ENCODE results near the gene PSMB1.

The PSMB1 gene

GRCh38 chr6:170561555-170561954, 8.4 kb upstream of the PSMB1 start:
- Histone ChIP-seq H3K4me3 (ENCODE audit: low read length) (no peak overlapping the region), H3K9me3 (ENCODE audit: control insufficient read depth, low read depth, low read length) (no peaks in the 10 kb centered on the region), H3K27ac (ENCODE audit: low read length) (no peak overlapping the region), H3K9ac (ENCODE audit: low read length) (no peak overlapping the region), H3K27me3 (ENCODE audit: control insufficient read depth, insufficient read depth, low read length) (no peaks in the 10 kb centered on the region), H3K36me3 (ENCODE audit: control insufficient read depth, low read depth, low read length) (peaks cover 31% of the 10 kb centered on the region), H3K4me1 (ENCODE audit: control insufficient read depth, low read depth, low read length) (no peaks in the 10 kb centered on the region)

GRCh38 chr6:170555305-170555704, 2.2 kb upstream of the PSMB1 start:
- no peak overlapping the region for H3K27ac ChIP-seq (ENCODE audit: low read length)
- no peaks in the 10 kb centered on the region for H3K9me3 ChIP-seq (ENCODE audit: control insufficient read depth, low read depth, low read length)
- H3K4me3 ChIP-seq (ENCODE audit: low read length): peak overlapping the region; percentile 99
- H3K27me3 ChIP-seq (ENCODE audit: control insufficient read depth, insufficient read depth, low read length): no peaks in the 10 kb centered on the region
- H3K36me3 ChIP-seq (ENCODE audit: control insufficient read depth, low read depth, low read length): peaks cover 10% of the 10 kb centered on the region
- H3K4me1 ChIP-seq (ENCODE audit: control insufficient read depth, low read depth, low read length): peaks cover 9% of the 10 kb centered on the region
- peak overlapping the region; percentile 75 for H3K9ac ChIP-seq (ENCODE audit: low read length)

- H3K9ac ChIP-seq (ENCODE audit: low read length): peak overlapping the region; percentile 75
- peaks cover 13% of the 10 kb centered on the region for H3K36me3 ChIP-seq (ENCODE audit: control insufficient read depth, low read depth, low read length)
- H3K4me1 ChIP-seq (ENCODE audit: control insufficient read depth, low read depth, low read length): peaks cover 9% of the 10 kb centered on the region
- H3K27ac ChIP-seq (ENCODE audit: low read length): peak overlapping the region; percentile 2
- H3K9me3 ChIP-seq (ENCODE audit: control insufficient read depth, low read depth, low read length): no peaks in the 10 kb centered on the region
- H3K27me3 ChIP-seq (ENCODE audit: control insufficient read depth, insufficient read depth, low read length): no peaks in the 10 kb centered on the region
- H3K4me3 ChIP-seq (ENCODE audit: low read length): peak overlapping the region; percentile 99
These were observed 1.7 kb upstream of the PSMB1 start for GRCh38 chr6:170554796-170555137.

GRCh38 chr6:170554013-170554795, 1.1 kb upstream of the PSMB1 start, which contains the start of gene TBP:
TBP (plus strand) TSS chr6:170554369; CDS start chr6:170557030, 2,661 bp downstream.
- Histone ChIP-seq H3K9ac (ENCODE audit: low read length) (peak within 1 kb of the TSS; percentile 97), H3K4me3 (ENCODE audit: low read length) (peak within 1 kb of the TSS; percentile 99), H3K9me3 (ENCODE audit: control insufficient read depth, low read depth, low read length) (no peaks in the 10 kb centered on the region), H3K36me3 (ENCODE audit: control insufficient read depth, low read depth, low read length) (peaks cover 19% of the 10 kb centered on the region), H3K27ac (ENCODE audit: low read length) (peak within 1 kb of the TSS; percentile 34), H3K4me1 (ENCODE audit: control insufficient read depth, low read depth, low read length) (peaks cover 9% of the 10 kb centered on the region), H3K27me3 (ENCODE audit: control insufficient read depth, insufficient read depth, low read length) (no peaks in the 10 kb centered on the region)

GRCh38 chr6:170553534-170554012, 466 bp upstream of the PSMB1 start:
- Histone ChIP-seq H3K27me3 (ENCODE audit: control insufficient read depth, insufficient read depth, low read length) (no peaks in the 10 kb centered on the region), H3K36me3 (ENCODE audit: control insufficient read depth, low read depth, low read length) (peaks cover 20% of the 10 kb centered on the region), H3K27ac (ENCODE audit: low read length) (peak overlapping the region; percentile 34), H3K9me3 (ENCODE audit: control insufficient read depth, low read depth, low read length) (no peaks in the 10 kb centered on the region), H3K4me3 (ENCODE audit: low read length) (peak overlapping the region; percentile 99), H3K4me1 (ENCODE audit: control insufficient read depth, low read depth, low read length) (peaks cover 9% of the 10 kb centered on the region), H3K9ac (ENCODE audit: low read length) (peak overlapping the region; percentile 97)

GRCh38 chr6:170545405-170545804, 7.7 kb downstream of the PSMB1 start:
- H3K4me3 ChIP-seq (ENCODE audit: low read length): no peak overlapping the region
- H3K9me3 ChIP-seq (ENCODE audit: control insufficient read depth, low read depth, low read length): no peaks in the 10 kb centered on the region
- H3K27ac ChIP-seq (ENCODE audit: low read length): no peak overlapping the region
- no peaks in the 10 kb centered on the region for H3K4me1 ChIP-seq (ENCODE audit: control insufficient read depth, low read depth, low read length)
- H3K36me3 ChIP-seq (ENCODE audit: control insufficient read depth, low read depth, low read length): peaks cover 88% of the 10 kb centered on the region
- H3K9ac ChIP-seq (ENCODE audit: low read length): no peak overlapping the region
- H3K27me3 ChIP-seq (ENCODE audit: control insufficient read depth, insufficient read depth, low read length): no peaks in the 10 kb centered on the region

GRCh38 chr6:170542031-170542719, 10.9 kb downstream of the PSMB1 start:
- Histone ChIP-seq H3K27ac (ENCODE audit: low read length) (no peak overlapping the region), H3K36me3 (ENCODE audit: control insufficient read depth, low read depth, low read length) (peaks cover 96% of the 10 kb centered on the region)

GRCh38 chr6:170537329-170537728, 15.8 kb downstream of the PSMB1 start:
- no peak overlapping the region for H3K4me3 ChIP-seq (ENCODE audit: low read length)
- no peaks in the 10 kb centered on the region for H3K9me3 ChIP-seq (ENCODE audit: control insufficient read depth, low read depth, low read length)
- no peaks in the 10 kb centered on the region for H3K4me1 ChIP-seq (ENCODE audit: control insufficient read depth, low read depth, low read length)
- H3K27me3 ChIP-seq (ENCODE audit: control insufficient read depth, insufficient read depth, low read length): no peaks in the 10 kb centered on the region
- H3K9ac ChIP-seq (ENCODE audit: low read length): no peak overlapping the region
- H3K27ac ChIP-seq (ENCODE audit: low read length): no peak overlapping the region
- H3K36me3 ChIP-seq (ENCODE audit: control insufficient read depth, low read depth, low read length): peaks cover 90% of the 10 kb centered on the region

More at GRCh38 chr6:170542031-170542719, 10.9 kb downstream of the PSMB1 start:
- Histone ChIP-seq H3K27me3 (ENCODE audit: control insufficient read depth, insufficient read depth, low read length) (no peaks in the 10 kb centered on the region), H3K9me3 (ENCODE audit: control insufficient read depth, low read depth, low read length) (no peaks in the 10 kb centered on the region), H3K4me1 (ENCODE audit: control insufficient read depth, low read depth, low read length) (no peaks in the 10 kb centered on the region), H3K9ac (ENCODE audit: low read length) (no peak overlapping the region), H3K4me3 (ENCODE audit: low read length) (no peak overlapping the region)

- Histone ChIP-seq H3K27ac (ENCODE audit: low read length) (no peak overlapping the region), H3K9me3 (ENCODE audit: control insufficient read depth, low read depth, low read length) (no peaks in the 10 kb centered on the region), H3K4me3 (ENCODE audit: low read length) (no peak overlapping the region), H3K9ac (ENCODE audit: low read length) (no peak overlapping the region), H3K27me3 (ENCODE audit: control insufficient read depth, insufficient read depth, low read length) (no peaks in the 10 kb centered on the region), H3K4me1 (ENCODE audit: control insufficient read depth, low read depth, low read length) (no peaks in the 10 kb centered on the region), H3K36me3 (ENCODE audit: control insufficient read depth, low read depth, low read length) (peaks cover 83% of the 10 kb centered on the region)
These were observed 16.4 kb downstream of the PSMB1 start for GRCh38 chr6:170536671-170537070.

- Histone ChIP-seq H3K27ac (ENCODE audit: low read length) (no peak overlapping the region), H3K27me3 (ENCODE audit: control insufficient read depth, insufficient read depth, low read length) (no peaks in the 10 kb centered on the region), H3K36me3 (ENCODE audit: control insufficient read depth, low read depth, low read length) (peaks cover 67% of the 10 kb centered on the region), H3K4me3 (ENCODE audit: low read length) (no peak overlapping the region), H3K9me3 (ENCODE audit: control insufficient read depth, low read depth, low read length) (no peaks in the 10 kb centered on the region), H3K9ac (ENCODE audit: low read length) (no peak overlapping the region), H3K4me1 (ENCODE audit: control insufficient read depth, low read depth, low read length) (no peaks in the 10 kb centered on the region)
These were observed 18.1 kb downstream of the PSMB1 start for GRCh38 chr6:170535004-170535403.

- no peak overlapping the region for H3K27ac ChIP-seq (ENCODE audit: low read length)
- no peaks in the 10 kb centered on the region for H3K9me3 ChIP-seq (ENCODE audit: control insufficient read depth, low read depth, low read length)
- H3K27me3 ChIP-seq (ENCODE audit: control insufficient read depth, insufficient read depth, low read length): no peaks in the 10 kb centered on the region
- H3K4me1 ChIP-seq (ENCODE audit: control insufficient read depth, low read depth, low read length): no peaks in the 10 kb centered on the region
- H3K36me3 ChIP-seq (ENCODE audit: control insufficient read depth, low read depth, low read length): peaks cover 54% of the 10 kb centered on the region
- H3K4me3 ChIP-seq (ENCODE audit: low read length): no peak overlapping the region
- H3K9ac ChIP-seq (ENCODE audit: low read length): no peak overlapping the region
These were observed 19.3 kb downstream of the PSMB1 start for GRCh38 chr6:170533792-170534191.

All from iPS-18a (cell line).